IPS DF 4.7 (cell line): ENCODE results near the gene SCAF4.
"Not testable (repeated sequence)": the region's sequence is repeated elsewhere in the genome, so short reads cannot be mapped to it uniquely, and the experiment has no call there.

ENCODE experiments used
- DNase-seq: peaks from one replicate; pipeline ENCODE4 v3.0.0-alpha.2; 2013; ENCODE audit warnings: low spot score; ENCODE audit errors: extremely low read depth

Gene SCAF4

DNA sequence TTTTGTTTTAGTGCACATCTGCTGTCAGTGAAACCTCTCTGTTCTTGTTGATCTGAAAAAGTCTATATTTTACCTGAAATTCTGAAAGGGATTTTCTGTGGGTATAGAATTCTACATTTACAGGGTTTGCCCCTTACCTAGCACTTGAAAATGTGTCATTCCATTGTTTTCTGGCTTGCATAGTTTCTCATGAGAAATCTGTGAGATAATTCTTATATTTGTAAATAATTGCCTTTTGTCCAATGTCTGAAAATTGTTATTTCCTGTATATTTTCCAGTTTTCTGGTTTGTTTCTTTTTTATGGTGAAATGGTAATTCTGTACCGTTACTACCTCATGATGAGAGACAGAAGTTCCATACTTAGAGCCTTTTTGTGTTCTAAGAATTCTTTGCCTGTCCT is 11.8 kb upstream of the SCAF4 start:
- DNase-seq: no peak

DNA sequence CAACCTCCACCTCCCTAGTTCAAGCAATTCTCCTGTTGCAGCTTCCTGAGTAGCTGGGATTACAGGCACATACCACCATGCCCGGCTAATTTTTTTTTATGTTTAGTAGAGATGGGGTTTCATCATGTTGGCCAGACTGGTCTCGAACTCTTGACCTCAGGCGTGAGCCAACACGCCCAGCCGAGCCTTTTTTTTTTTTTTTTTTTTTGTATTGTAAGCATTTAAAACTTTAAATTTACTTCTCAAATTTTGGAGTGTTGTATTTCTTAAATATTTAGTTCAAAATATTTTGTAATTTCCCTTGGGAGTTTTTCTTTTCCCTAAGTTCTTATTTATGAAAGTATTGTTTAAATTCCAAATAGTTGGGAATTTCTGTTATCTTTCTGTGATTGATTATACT is 9.2 kb upstream of the SCAF4 start:
- no peak for DNase-seq

DNA sequence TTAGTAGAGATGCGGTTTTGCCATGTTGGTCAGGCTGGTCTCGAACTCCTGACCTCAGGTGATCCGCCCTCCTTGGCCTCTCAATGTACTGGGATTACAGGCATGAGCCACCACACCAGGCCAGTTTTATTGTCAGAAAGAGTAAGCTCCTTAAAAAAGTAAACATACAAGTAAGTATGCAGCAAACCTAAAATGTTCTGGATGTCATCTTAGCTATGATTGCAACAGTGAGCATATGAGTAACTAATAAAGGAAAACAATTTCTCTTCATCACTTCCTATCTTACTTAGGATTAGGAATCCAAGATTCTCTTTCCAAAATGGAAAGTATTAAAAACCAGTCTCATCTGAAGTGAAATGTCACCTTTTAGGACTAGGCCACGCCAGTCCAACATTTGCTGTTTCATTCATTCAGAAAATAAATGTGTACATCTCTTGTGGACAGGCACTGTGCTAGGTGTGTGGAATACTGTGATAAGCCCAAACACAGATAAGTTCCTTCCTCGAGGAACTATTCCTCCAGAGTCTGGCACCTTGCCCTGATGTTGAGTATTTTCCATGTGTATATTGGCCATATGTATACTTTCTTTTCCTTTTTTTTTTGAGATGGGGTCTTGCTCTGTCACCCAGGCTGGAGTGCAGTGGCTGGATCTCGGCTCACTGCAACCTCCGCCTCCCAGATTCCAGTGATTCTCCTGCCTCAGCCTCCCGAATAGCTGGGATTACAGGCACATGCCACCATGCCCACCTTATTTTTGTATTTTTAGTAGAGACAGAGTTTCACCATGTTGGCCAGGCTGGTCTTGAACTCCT is 5.9 kb upstream of the SCAF4 start:
- not testable (repeated sequence) for DNase-seq

DNA sequence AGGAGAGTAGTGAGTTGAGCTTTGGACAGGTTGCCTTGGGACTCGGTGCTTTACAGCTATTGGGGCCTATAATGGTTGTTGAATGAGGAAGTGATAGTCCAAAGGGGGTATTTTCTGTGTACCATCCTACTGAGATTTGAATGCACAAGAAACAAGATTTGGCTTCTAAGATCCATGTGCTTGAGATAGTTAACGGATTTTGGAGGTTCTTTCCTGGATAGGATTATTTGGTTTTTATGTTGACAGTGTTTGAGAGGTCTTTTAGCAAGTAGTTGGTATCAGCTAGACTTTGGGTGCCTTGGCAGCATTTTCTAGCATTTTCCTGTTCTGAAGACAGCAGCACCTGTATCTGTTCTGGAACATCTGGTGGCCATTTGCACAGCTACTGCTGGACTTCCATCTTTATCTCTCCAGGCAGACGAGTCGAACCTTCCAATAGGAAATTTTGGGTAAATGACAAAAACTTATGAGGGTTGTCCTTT is 3.6 kb upstream of the SCAF4 start:
- DNase-seq: no peak

DNA sequence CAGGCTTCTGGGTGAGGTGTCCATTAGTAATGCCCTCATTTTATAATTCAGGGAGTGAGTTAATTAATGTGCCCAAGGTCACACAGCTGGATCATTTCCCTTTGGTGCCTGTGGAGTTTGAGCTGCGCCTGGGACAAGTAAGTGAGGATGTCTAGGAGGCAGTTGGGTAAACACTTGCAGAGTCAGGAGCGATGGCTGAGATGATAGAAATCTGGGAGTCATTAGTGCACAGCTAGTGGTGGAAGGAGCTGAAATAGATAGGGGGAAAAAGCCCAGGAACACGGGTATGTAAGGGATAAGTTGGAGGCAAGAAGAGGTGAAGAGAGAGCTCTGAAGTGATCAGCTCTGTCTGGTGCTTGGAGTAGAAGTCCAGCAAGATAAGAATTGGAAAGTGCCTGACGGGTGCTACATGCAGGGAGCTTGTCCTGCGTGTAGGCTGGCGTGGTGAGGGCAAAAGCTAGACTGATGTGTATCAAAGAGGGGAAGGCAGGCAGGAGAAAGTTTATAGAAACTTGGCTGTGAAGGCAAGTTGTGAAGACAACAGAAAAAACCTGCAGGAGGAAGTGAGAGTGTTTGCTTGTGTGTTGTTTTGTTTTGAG is 1.7 kb upstream of the SCAF4 start:
- DNase-seq: no peak

DNA sequence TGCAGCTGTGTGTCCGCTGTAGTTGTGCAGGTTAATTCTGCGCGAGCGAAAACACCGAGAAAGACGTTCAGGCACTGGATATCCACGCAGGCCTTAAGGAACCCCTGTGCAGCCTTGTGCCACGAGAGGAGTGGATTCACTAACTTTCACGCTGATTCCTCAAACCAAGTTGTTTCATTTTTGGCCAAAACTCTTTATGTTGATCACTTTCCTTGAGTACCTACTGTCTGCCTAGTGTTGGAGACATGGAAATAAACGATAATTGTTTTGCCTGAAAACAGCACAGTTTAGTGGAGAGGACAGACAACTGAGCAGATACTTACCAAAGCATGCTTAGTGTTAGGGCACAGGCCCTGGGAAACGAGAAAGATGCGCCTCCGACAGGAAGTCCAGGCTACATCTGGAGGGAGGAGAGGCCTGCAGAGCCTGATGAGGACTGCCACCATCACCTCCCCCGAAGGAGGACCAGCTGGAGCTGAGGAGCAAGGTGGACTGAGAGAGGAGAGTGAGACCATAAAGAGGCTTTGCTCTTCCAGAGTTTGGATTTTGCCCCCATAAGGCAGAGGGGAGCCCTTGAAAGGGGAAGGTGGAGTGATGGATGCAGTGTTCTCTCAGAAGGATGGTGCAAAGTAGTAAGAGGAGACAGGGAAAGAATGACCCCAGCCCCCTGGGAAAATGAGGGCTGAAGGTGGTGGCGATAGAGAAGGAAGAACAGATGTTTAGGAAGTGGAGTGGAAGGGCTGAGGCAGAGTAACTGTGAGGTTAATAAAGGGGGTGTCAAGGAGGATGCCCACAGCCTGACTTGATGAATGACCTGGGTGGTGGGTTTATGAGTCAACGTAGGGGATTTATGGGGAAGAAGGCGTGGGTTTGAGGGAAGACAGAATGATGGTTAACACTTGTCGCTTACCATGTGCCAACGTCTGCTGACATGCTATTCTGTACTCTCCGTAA is 956 bp upstream of the SCAF4 start:
- no peak for DNase-seq

DNA sequence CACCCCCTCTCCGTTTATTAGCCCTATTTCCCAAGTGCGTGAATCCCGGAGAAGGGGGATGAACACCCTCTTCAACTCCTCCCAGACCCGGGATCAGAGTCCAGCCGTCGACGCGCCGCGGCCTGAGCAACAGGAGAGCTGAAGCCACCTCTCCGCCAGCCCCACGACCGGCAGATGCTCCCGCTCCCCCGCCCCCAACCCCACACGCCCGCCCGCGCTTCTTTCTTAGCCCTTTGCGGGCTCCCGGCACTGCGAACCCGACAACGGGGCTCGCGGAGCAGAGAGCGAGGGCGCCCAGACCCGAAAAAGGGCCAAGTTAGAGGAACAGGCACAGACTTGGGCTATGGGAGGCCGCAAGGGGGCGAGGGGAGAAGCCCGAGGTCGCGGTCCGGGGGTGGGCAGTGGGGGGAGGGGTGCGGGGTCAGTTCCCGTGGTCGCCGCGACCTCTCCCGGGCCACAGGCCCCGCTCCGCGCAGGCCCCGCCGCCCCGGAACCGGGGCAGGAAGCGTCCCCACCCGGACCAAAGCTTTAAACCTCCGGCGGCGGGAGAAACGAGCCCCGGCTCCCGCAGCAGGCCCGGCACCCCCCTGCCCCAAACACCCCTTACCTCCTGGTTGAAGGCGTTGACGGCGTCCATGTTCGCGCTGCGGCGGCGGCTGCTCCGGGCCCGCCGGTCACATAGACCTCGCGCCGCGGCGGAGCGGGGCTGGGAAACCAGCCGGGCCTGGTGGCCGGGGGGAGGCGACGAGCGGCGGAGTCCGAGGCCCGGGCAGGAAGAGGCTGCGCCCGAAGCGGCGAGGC is 662 bp downstream of the SCAF4 start:
- no peak for DNase-seq

DNA sequence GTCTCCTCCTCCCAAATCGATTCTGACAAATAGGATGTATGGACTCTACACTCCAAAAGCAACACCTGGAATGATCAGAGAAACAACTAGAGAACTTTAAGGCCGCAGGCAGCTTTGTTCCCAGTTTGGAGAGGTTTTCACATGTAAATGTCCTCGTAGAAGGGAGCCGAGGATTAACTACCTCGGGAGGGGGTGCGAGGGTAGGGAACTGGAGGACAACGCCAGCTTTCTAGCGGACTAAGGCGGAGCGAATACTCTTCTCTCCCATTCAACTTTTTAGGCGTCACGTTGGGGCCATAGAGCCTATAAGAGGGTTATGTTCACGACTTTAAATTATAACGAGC is 1.2 kb downstream of the SCAF4 start:
- DNase-seq: peak; percentile 68

DNA sequence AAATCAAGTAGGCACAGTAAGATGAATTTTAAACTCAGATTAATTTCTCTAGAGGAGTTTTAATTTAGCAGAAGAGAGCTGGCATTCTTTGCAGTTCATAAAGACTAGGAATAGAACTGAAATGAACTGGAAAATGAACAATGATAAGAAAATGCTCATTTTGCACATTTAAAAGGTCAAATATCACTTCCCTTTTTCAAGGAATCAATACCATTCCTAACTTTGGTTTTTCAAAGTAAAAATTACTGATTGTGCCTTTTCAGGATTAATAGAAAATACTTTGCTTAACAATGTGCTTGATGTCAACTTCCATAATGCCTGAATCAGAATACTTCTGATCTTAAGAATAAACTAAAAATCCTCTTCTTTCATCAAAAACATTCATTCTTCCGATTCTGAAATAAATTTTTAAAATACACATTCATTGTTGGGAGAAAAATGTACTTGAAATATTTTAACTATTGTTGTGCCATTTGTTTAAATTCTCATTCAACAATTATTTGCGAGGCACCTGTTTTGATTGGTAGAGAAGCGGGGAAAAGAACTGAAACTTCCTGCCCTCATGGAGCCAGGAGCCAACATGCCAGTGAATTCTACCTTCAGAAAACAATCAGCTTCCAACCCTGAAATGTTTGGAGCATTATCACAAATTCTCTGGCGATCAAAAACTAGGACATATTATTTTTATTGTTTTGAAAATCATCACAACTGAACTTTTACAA is 2.1 kb downstream of the SCAF4 start:
- no peak for DNase-seq

DNA sequence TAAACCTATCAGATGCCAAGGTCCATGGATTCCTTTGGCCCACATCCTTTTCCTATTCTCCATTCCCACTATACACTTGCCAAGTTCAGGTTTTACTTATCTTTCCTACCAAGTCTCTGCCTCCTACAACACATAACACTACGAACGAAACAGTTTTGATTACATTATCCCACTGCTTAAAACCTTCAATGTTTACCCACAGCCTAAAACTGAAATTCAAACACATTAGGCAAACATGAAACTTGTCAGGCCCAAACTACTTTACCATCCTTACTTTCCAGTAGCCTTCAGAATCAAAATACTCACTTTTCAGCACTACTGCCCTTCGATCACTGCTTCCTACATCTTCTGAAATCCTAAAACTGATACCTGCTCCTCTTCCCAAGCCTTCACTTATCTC is 3.0 kb downstream of the SCAF4 start:
- DNase-seq: no peak

DNA sequence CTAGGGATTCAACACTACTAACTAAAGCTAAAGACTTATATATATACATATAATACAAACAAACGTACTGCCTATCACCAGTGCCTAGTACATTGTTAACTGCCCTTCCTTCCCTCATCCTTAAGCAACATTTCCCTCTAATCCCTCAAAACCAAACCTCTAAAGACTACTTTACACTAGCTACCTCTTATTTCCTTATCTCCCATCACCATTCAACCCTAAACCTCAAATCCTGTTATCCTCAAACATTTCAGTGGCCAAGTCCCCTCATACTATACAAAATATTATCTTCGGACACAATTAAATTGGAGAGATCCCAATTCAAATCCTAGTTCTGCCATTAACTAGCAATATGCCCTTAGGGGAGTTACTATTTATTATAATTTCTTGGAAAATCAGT is 3.7 kb downstream of the SCAF4 start:
- no peak for DNase-seq

DNA sequence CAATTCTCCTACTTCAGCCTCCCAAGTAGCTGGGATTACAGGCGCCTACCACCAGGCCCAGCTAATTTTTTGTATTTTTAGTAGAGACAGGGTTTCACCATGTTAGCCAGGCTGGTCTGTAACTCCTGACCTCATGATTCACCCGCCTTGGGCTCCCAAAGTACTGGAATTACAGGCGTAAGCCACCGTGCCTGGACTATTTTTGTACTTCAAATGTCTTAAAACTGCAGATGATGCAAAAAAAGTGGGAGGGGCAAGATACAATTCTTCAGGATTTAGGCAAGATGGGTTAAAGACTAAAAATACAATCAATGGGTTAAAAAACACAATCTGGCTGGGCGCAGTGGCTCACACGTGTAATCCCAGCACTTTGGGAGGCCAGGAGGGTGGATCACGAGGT is 4.7 kb downstream of the SCAF4 start:
- no peak for DNase-seq

DNA sequence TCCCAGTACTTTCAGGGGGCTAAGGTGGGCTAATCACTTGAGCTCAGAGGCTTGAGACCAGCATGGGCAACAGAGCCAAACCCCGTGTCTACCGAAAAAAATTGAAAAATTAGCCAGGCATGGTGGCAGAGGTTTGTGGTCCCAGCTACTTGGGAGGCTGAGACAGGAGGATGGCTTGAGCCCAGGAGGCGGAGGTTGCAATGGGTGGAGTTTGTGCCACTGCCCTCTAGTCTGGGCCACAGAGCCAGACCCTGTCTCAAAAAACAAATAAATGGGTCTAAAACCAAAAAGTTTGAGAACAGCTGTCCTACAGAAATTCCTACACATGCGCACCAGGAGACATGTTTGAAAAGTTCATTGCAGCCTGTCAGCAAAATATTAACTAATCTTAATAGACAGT is 5.5 kb downstream of the SCAF4 start:
- DNase-seq: no peak

DNA sequence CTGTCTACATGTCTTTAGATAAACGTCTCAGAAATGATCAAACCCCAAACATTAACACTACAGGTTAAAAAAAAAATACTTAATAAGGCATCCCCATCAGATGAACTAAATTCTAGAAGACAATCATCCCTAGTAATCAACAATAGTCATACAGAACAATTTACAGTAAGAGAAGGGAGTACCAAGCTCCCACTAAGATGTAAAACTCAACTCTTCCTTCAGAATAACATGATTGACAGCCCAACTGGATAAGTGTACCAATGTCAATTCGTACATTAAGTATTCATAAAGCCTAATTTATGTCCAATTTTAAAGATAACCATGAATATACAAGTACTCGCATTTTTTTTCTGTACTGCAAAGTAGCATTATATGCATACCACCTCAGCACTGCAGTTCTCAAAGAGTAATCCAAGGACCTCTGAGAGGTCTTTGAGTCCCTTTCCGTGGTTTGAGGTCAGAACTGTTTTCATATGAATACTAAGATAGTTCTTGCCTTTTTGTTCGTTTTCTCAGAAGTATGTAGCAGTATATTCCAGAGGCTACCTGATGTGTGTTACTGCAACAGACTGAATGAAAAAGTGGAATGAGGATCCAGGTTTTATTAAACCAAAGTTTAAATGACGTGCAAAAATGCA is 6.6 kb downstream of the SCAF4 start:
- DNase-seq: no peak

DNA sequence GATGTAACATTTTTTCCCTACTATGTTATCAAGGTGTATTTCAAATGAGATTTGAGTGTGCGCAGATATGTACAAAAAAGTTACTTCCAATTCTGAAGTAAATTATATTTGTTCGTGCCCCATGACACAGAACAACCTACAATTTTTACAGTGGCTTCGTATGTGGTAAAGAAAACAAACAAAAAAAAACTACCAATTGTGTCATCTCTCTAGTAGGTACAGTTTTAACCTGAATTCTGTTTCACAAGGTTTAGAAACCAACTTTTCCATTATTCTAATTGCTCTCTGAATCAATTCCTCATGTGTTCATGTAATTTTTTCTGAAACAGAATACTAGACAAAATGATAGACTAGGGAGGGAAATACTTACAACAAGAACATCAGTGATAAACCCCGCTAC is 7.4 kb downstream of the SCAF4 start:
- no peak for DNase-seq

DNA sequence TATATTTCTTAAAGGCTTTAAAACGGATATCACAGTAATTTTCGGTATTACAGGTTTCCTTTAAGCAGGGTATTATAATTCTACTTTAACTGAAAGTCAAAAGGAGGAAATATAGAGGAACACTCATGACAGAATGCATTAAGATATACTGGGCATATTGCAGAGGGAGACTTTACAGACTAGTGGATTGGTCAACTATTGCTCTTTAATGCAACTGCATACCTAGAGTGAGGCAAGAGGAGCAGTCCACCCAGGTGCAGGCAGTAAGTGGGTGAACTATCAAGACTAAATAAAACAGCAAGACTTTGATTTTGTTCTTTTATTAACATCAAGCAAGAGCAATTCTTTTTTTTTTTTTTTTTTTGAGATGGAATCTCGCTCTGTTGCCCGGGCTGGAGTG is 10.5 kb downstream of the SCAF4 start:
- no peak for DNase-seq

DNA sequence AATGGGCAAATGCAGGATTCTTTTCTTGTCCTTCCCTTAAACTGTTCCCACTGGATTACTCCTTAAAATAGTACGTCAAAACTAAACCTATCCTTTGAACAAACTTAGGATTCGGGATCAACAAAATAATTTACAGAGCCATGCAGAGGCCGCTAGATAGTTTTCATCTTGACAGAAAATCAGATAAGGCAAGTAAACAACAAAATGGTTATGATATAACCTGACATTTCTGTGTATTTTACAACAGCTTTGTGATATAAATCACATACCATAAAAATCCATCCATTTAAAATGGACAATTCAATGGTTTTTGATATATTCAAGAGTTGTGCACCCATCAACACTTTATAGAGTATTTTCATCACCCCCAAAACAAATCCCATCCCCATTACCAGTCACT is 11.2 kb downstream of the SCAF4 start:
- DNase-seq: no peak

DNA sequence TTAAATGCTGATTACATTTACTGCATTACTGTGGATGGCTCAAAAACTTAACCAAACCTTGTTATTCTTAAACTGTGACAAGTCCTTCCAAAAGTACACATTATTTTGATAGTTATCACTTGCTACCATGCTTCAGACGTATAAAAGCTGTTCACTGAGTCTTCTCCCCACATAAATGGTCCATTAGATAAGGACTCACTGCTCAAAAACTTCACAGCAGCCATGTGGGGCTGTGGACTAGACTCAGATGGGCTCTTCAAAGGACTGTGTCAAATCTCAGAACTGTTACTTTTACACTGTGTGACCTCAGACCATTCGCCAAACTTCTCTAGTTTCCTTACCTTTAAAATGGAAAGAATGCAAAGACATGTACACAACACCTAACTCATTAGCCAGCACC is 11.6 kb downstream of the SCAF4 start:
- DNase-seq: no peak

DNA sequence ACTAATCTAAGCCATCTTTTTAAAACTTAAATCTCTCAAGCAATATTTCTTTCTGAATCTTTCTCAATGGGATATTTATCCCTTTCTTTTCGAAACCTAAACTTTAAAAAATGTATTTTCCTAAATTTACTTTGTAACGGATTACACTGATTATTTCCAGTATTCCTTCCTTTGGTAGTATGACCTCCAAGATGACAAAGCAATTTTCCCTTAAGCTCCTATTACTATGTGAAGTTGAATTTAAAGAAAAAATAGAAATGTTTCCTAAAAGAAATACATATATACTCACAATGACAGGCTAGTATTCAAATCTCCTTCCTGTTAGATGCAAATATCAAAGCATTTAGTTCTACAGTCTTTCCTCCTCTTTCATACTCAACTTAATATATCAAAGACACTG is 15.8 kb downstream of the SCAF4 start:
- DNase-seq: no peak

DNA sequence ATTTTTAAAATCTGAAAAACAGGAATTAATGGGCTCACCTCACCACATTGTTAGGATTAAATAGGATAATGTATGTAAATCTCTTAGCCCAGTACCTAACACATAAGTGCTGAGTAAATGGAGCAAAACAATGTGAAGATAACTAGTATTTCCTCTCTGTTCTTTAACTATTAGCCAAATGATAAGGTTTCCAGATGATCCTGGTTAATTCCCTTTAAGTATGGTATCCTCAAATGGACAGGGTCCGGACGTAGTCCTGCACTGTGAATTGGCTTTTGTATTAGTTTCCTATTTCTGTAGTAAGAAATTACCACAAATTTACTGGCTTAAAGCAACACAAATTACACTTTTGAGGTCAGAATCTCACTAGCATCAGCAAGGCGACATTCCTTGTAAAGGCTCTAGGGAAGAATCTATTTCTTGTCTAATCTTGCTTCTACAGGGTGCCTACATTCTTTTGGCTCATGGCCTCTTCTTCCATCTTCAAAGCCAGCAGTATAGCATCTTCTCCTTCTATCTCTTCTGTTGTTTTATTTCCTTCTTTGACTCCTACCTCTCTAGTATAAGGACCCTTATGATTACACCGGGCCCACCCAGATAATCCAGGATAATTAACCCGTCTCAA is 17.1 kb downstream of the SCAF4 start:
- no peak for DNase-seq
